Activated T-cell treated with anti-CD3 and anti-CD28 coated beads, Interleukin-2, amount 50 U/mL, for 24 hours (primary cell): Measurements from ENCODE around the gene HABP4.

ENCODE experiments used
- DNase-seq: peaks from one replicate; pipeline ENCODE4 v3.0.0-alpha.2; 2020
- H3K27ac Mint-ChIP-seq: 2 replicates; pipeline ENCODE4 v1.8.0; 2020; ENCODE audit warnings: mild to moderate bottlenecking, mixed read lengths
- H3K27me3 Mint-ChIP-seq: 2 replicates; pipeline ENCODE4 v1.8.0; 2020; ENCODE audit warnings: mixed read lengths
- H3K36me3 Mint-ChIP-seq: 2 replicates; pipeline ENCODE4 v1.8.0; 2020; ENCODE audit warnings: low read depth, mixed read lengths
- H3K4me1 Mint-ChIP-seq: 2 replicates; pipeline ENCODE4 v1.8.0; 2020; ENCODE audit warnings: low read depth, mixed read lengths
- H3K4me3 Mint-ChIP-seq: 2 replicates; pipeline ENCODE4 v1.8.0; 2020; ENCODE audit warnings: mild to moderate bottlenecking, moderate library complexity, mixed read lengths
- H3K9me3 Mint-ChIP-seq: 2 replicates; pipeline ENCODE4 v1.8.0; 2020; ENCODE audit warnings: mixed read lengths

HABP4 gene

GRCh38 chr9:96508227-96508940 is 58.4 kb downstream of the HABP4 start:
- Mint-ChIP-seq H3K4me1 (peaks cover 6% of the 10 kb centered on the region), H3K27me3 (no peaks in the 10 kb centered on the region), H3K36me3 (peaks cover 2% of the 10 kb centered on the region), H3K4me3 (no peak overlapping the region), H3K9me3 (no peaks in the 10 kb centered on the region), H3K27ac (no peak overlapping the region)
- DNase-seq, result no peak

DNA sequence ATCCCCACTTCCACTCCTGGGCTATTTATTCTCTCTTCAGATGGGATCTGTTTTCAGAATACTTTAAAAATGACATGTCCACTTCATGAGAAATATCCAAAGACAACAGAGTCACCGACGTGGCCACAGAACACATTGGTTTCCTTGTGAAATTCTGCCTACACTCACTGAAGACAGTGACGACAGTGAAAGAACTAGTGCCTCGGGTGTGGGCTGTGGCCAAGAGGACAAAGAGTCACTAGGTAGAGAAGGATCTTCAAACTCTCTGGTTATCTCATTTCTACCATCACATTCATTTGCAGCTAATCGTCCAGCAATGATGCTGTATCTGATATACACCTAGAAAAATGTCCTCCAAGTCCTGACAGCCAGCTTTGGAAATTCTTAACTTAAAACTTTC is 59.1 kb downstream of the HABP4 start:
- Mint-ChIP-seq H3K4me1 (peaks cover 6% of the 10 kb centered on the region), H3K27me3 (no peaks in the 10 kb centered on the region), H3K36me3 (peaks cover 2% of the 10 kb centered on the region), H3K9me3 (no peaks in the 10 kb centered on the region), H3K27ac (no peak overlapping the region), H3K4me3 (no peak overlapping the region)
- DNase-seq, result no peak

DNA sequence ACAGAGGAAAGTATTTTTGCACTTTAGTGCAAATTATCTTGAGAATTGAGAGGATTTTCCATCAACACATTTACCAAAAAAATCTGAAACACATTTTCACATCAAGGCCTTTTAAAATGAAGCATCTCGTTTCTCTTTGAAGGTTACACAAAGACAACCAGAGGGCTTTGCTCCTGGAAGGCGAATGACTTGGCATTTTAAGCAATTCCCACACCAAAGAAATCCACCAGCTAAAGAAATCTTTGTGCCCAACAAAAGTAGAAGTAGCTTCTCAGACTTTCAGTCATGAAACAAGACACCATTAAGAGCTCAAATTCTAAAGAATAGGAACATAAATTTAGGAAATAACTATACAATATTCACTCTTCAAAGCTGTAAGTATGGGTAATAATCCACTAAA is 59.9 kb downstream of the HABP4 start:
- H3K4me1 Mint-ChIP-seq, result peaks cover 6% of the 10 kb centered on the region
- DNase-seq, result no peak
- H3K36me3 Mint-ChIP-seq, result peaks cover 2% of the 10 kb centered on the region
- H3K27ac Mint-ChIP-seq, result no peak overlapping the region
- H3K9me3 Mint-ChIP-seq, result no peaks in the 10 kb centered on the region
- no peaks in the 10 kb centered on the region for H3K27me3 Mint-ChIP-seq
- H3K4me3 Mint-ChIP-seq, result no peak overlapping the region

DNA sequence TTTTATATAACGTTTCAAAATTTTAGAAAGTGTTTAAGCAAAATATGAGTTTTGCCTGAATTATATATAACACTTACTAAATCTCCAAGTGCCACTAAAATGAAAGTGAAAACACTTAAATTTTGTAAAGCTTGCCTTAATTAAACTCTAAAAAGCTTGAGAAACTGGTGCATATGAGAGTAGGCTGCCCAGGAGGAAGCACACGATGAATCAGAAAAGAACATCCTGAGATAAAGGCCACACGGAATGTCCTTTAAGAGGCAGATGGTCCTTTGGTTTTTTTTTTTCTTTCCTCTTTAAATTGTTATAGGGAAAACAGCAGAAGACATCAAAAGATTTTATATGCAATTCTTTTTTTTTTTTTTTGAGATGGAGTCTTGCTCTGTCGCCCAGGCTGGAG is 60.3 kb downstream of the HABP4 start:
- no peak overlapping the region for H3K27ac Mint-ChIP-seq
- H3K9me3 Mint-ChIP-seq, result no peaks in the 10 kb centered on the region
- DNase-seq, result no peak
- peaks cover 2% of the 10 kb centered on the region for H3K36me3 Mint-ChIP-seq
- no peak overlapping the region for H3K4me3 Mint-ChIP-seq
- peaks cover 6% of the 10 kb centered on the region for H3K4me1 Mint-ChIP-seq
- no peaks in the 10 kb centered on the region for H3K27me3 Mint-ChIP-seq

DNA sequence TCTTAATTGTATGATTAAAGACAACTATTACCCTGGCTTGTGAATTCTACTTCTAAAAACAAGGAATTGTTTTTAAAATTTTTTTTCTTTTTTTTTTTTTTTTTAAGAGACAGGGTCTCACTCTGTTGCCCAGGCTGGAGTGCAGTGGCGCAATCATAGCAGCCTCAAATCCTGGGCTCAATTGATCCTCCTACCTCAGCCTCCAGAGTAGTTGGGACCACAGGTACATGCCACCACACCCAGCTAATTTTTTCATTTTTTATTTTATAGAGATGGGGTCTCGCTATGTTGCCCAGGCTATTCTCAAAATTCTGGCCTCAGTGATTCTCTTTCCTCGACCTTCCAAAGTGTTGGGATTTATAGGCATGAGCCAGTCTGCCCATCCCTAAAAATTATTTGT is 62.3 kb downstream of the HABP4 start:
- Mint-ChIP-seq H3K27ac (no peak overlapping the region), H3K27me3 (no peaks in the 10 kb centered on the region), H3K4me1 (peaks cover 6% of the 10 kb centered on the region), H3K36me3 (peaks cover 2% of the 10 kb centered on the region), H3K9me3 (no peaks in the 10 kb centered on the region), H3K4me3 (no peak overlapping the region)
- no peak for DNase-seq

DNA sequence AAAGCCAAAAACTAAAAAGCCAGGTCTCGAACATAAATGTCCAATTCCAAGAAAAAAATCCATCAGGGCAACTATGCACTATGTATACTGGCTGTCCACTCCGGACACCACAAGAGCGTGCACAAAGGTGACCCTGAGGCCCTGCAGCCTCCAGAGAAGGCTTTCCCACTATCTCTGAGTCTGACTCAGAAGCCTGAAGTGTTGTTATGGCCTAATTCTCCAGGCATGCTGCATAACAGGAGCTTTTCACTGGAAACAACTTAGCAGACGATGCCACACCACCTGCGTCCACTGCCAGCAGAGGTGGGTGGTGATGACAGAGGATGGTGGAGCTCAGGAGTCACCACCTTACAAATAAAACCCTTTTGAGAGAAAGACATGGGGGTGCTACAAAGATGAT is 63.7 kb downstream of the HABP4 start:
- DNase-seq, result no peak

DNA sequence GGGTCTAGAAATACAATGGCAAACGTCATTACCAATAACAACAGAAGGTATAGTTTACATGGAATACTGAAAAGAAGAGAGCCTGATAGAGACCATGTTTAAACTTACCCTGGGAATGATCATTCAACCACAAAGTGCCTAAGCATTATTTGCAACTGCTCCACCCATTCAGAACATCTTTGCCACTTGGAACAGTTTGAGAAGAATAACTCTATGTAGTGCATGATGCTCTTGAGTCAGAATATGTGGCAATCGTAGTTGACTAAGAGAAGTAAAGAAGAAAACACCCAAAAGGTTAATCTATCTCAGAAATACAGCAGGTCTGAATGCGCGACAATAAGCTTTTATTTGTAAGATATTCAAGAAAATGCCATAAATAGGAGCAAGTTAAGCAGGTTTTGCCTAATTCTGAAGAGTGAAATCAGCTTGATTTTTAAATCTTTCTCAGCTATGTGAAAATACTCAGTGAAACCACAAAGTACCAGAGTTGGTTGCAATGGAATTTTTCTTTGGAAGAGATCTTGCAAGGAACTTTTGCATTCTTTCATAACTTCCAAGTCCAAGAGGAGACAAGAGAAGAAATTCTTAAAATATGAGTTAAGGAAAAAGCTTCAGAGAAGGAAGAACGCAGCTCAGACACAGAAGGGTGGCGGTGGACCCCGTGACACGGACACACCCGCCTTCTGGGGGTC is 64.3 kb downstream of the HABP4 start:
- peaks cover 6% of the 10 kb centered on the region for H3K4me1 Mint-ChIP-seq
- no peaks in the 10 kb centered on the region for H3K9me3 Mint-ChIP-seq
- H3K27me3 Mint-ChIP-seq, result no peaks in the 10 kb centered on the region
- H3K36me3 Mint-ChIP-seq, result no peaks in the 10 kb centered on the region
- no peak overlapping the region for H3K4me3 Mint-ChIP-seq
- no peak overlapping the region for H3K27ac Mint-ChIP-seq
- no peak for DNase-seq

More for the DNA sequence above, 63.7 kb downstream of the HABP4 start:
- H3K27ac Mint-ChIP-seq, result no peak overlapping the region
- no peak overlapping the region for H3K4me3 Mint-ChIP-seq
- no peaks in the 10 kb centered on the region for H3K27me3 Mint-ChIP-seq
- no peaks in the 10 kb centered on the region for H3K9me3 Mint-ChIP-seq
- H3K4me1 Mint-ChIP-seq, result peaks cover 6% of the 10 kb centered on the region
- H3K36me3 Mint-ChIP-seq, result no peaks in the 10 kb centered on the region

- no peaks in the 10 kb centered on the region for H3K9me3 Mint-ChIP-seq
- H3K4me3 Mint-ChIP-seq, result no peak overlapping the region
- no peak overlapping the region for H3K27ac Mint-ChIP-seq
- H3K27me3 Mint-ChIP-seq, result no peaks in the 10 kb centered on the region
- H3K36me3 Mint-ChIP-seq, result no peaks in the 10 kb centered on the region
- no peak for DNase-seq
- H3K4me1 Mint-ChIP-seq, result peaks cover 4% of the 10 kb centered on the region
Observed at GRCh38 chr9:96514800-96515158, 64.8 kb downstream of the HABP4 start.

GRCh38 chr9:96515621-96516470 is 65.9 kb downstream of the HABP4 start:
- no peak overlapping the region for H3K27ac Mint-ChIP-seq
- no peaks in the 10 kb centered on the region for H3K36me3 Mint-ChIP-seq
- H3K4me3 Mint-ChIP-seq, result no peak overlapping the region
- no peaks in the 10 kb centered on the region for H3K27me3 Mint-ChIP-seq
- DNase-seq, result no peak
- H3K9me3 Mint-ChIP-seq, result no peaks in the 10 kb centered on the region
- no peaks in the 10 kb centered on the region for H3K4me1 Mint-ChIP-seq

DNA sequence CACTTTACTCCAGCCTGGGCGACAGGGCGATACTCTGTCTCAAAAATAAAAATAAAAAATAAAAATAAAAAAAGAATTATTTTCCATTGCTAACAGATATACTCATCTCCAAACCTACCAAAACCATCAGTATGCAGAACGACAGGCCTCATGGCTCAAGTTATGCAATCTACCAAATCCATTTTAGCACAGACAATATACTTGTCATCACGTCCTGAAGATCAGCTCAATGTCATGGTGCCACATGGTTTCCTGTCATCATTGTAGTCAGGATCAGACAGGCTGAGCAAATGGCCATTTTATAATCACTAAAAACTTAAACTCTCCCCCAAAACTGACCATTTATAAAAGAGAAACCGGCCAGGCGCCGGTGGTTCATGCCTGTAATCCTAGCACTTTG is 69.1 kb downstream of the HABP4 start:
- Mint-ChIP-seq H3K9me3 (no peaks in the 10 kb centered on the region), H3K36me3 (no peaks in the 10 kb centered on the region), H3K4me1 (peaks cover 18% of the 10 kb centered on the region), H3K27me3 (no peaks in the 10 kb centered on the region), H3K27ac (no peak overlapping the region), H3K4me3 (no peak overlapping the region)
- DNase-seq, result no peak

- Mint-ChIP-seq H3K36me3 (no peaks in the 10 kb centered on the region), H3K27ac (no peak overlapping the region), H3K4me1 (peaks cover 18% of the 10 kb centered on the region), H3K27me3 (no peaks in the 10 kb centered on the region), H3K4me3 (no peak overlapping the region), H3K9me3 (no peaks in the 10 kb centered on the region)
- no peak for DNase-seq
Observed at GRCh38 chr9:96519787-96520186, 69.8 kb downstream of the HABP4 start.

GRCh38 chr9:96522366-96522765 is 72.4 kb downstream of the HABP4 start:
- no peak for DNase-seq
- Mint-ChIP-seq H3K36me3 (no peaks in the 10 kb centered on the region), H3K4me3 (no peak overlapping the region), H3K9me3 (no peaks in the 10 kb centered on the region), H3K27ac (peak overlapping the region; percentile 22), H3K4me1 (peaks cover 18% of the 10 kb centered on the region), H3K27me3 (no peaks in the 10 kb centered on the region)

DNA sequence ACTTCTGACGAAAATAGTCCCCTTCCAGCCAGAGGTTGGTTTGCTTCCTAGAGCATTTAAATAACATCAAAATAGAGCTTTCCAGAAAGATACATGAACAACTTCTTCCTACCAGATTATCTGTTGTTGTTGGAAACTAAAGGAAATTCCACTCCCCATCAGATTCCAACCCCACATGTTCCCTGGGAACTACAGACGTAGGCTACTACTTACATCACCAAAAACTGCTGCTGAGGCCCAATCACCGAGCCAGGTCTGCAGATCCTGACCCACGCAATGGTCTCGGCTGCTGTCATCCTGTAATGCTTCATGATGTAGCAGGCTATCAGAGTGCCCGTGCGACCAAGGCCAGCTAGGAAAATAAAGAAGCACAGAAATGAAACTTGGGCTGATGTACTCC is 73.4 kb downstream of the HABP4 start:
- no peaks in the 10 kb centered on the region for H3K36me3 Mint-ChIP-seq
- H3K4me1 Mint-ChIP-seq, result peaks cover 18% of the 10 kb centered on the region
- DNase-seq, result no peak
- H3K4me3 Mint-ChIP-seq, result no peak overlapping the region
- no peaks in the 10 kb centered on the region for H3K27me3 Mint-ChIP-seq
- H3K27ac Mint-ChIP-seq, result no peak overlapping the region
- no peaks in the 10 kb centered on the region for H3K9me3 Mint-ChIP-seq

DNA sequence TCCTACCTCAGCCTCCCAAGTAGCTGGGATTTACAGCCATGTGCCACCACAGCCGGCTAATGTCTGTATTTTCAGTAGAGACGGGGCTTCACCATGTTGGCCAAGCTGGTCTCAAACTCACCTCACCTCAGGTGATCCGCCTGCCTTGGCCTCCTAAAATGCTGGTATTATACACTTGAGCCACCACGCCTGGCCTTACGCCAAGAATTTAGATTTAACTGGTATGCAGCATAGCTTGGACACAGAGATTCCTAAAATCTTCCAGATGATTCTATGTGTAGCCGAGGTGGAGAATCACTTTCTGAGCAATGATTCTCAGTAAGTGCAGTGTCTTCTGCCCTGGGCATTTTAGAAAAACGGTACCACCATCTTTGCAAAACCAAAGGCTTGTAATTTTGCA is 74.1 kb downstream of the HABP4 start:
- peaks cover 18% of the 10 kb centered on the region for H3K4me1 Mint-ChIP-seq
- H3K4me3 Mint-ChIP-seq, result no peak overlapping the region
- DNase-seq, result no peak
- no peaks in the 10 kb centered on the region for H3K36me3 Mint-ChIP-seq
- no peaks in the 10 kb centered on the region for H3K27me3 Mint-ChIP-seq
- H3K27ac Mint-ChIP-seq, result no peak overlapping the region
- no peaks in the 10 kb centered on the region for H3K9me3 Mint-ChIP-seq

- Mint-ChIP-seq H3K36me3 (no peaks in the 10 kb centered on the region), H3K27me3 (no peaks in the 10 kb centered on the region), H3K9me3 (no peaks in the 10 kb centered on the region), H3K4me3 (no peak overlapping the region), H3K4me1 (peaks cover 18% of the 10 kb centered on the region), H3K27ac (no peak overlapping the region)
- no peak for DNase-seq
Observed at GRCh38 chr9:96524764-96525163, 74.8 kb downstream of the HABP4 start.
